PC-9 (cell line): ENCODE measurements around the gene NEDD4.

ENCODE experiments used
- CTCF ChIP-seq: fragments of 200-600 bp; sonication (generic); conservative IDR thresholded peaks from 2 replicates; pipeline ENCODE4 v1.6.1; 2017; ENCODE audit warnings: mixed run types, antibody characterized with exemption, mild to moderate bottlenecking, moderate library complexity
- EZH2 ChIP-seq: fragments of 200-600 bp; sonication (generic); IDR thresholded peaks from 2 replicates; pipeline ENCODE4 v1.8.0; 2017; ENCODE audit warnings: antibody characterized with exemption, low read depth

GRCh38 chr15:55823191-55823670, 170.2 kb downstream of the NEDD4 start:
- TF ChIP-seq CTCF (no peak), EZH2 (no peak)
